HepG2 (cell line): ENCODE results near the gene TEF. TPM values are rescaled to one million over a fixed set of nuclear protein-coding genes. Genes with fewer than 3 reads are reported as not detected.
A peak's percentile ranks its signal among the peaks of the same experiment; 100 is the strongest.

Experiments used
- GATAD1 ChIP-seq: IDR thresholded peaks from 2 replicates; pipeline ENCODE4 v1.6.1; 2016; ENCODE audit warnings: missing genetic modification reagents, missing compliant biosample characterization
- PPARG ChIP-seq: conservative IDR thresholded peaks from 2 replicates; pipeline ENCODE4 v1.6.1; 2016; ENCODE audit warnings: missing biosample characterization, missing genetic modification reagents
- RFX5 ChIP-seq: IDR thresholded peaks from 2 replicates; pipeline ENCODE4 v1.6.1; 2011; ENCODE audit warnings: low read depth, low read length, improper control_type of control experiment
- TP53 ChIP-seq: sonication (generic); formaldehyde crosslinking; conservative IDR thresholded peaks from 2 replicates; pipeline ENCODE4 v1.4.0; 2020; ENCODE audit warnings: missing genetic modification reagents
- U2AF1 ChIP-seq: fragments of 200-400 bp; formaldehyde crosslinking; optimal IDR thresholded peaks from 2 replicates; pipeline ENCODE3; 2017; ENCODE audit warnings: mild to moderate bottlenecking, low read depth, low read length
- ZBTB8A ChIP-seq: sonication (generic); formaldehyde crosslinking; IDR thresholded peaks from 2 replicates; pipeline ENCODE4 v1.4.0; 2020; ENCODE audit warnings: mild to moderate bottlenecking, low read depth, missing genetic modification reagents, borderline replicate concordance
- ZMYM4 ChIP-seq: sonication (generic); formaldehyde crosslinking; IDR thresholded peaks from 2 replicates; pipeline ENCODE4 v1.8.1; 2023; ENCODE audit warnings: mild to moderate bottlenecking, missing genetic modification reagents
- ZNF101 ChIP-seq: sonication (generic); formaldehyde crosslinking; IDR thresholded peaks from 2 replicates; pipeline ENCODE4 v1.4.0; 2020; ENCODE audit warnings: mild to moderate bottlenecking, low read depth, missing genetic modification reagents, borderline replicate concordance
- ZNF614 ChIP-seq: IDR thresholded peaks from 2 replicates; pipeline ENCODE4 v1.6.1; 2018; ENCODE audit warnings: missing biosample characterization, missing genetic modification reagents, inconsistent platforms, borderline replicate concordance
- polyA plus RNA-seq, 8 experiments: library from polyadenylated mRNA; depleted of rRNA in 3 of 8; stranded (reverse) in 7 of 8; unstranded in 1 of 8; fragments of >200 nt; fragmentation: Illumina TruSeq in 4 of 8; extraction: Trizol in 4 of 8; gene quantifications; 2 replicates each; pipeline versions ENCODE4 v1.2.1 to v1.2.3, GENCODE V29; 2011 to 2016; ENCODE audit warnings: low read depth in 4 of 8, missing spikeins in 1 of 8, mixed read lengths in 1 of 8; ENCODE audit not compliant: insufficient read depth in 1 of 8
- total RNA-seq, 5 experiments: library from RNA; depleted of rRNA; stranded (reverse); fragments of >200 nt; fragmentation: Illumina TruSeq; extraction: Trizol; gene quantifications; 2 replicates each; pipeline ENCODE4 v1.2.3, GENCODE V29; 2016; ENCODE audit warnings: low read depth in 1 of 5
- TF ChIP-seq, protein P1 (sequence below): sonication (generic); formaldehyde crosslinking; IDR thresholded peaks from 2 replicates; pipeline ENCODE4 v1.4.0; 2020; ENCODE audit warnings: missing genetic modification reagents, borderline replicate concordance
- TF ChIP-seq, protein P2 (sequence below): IDR thresholded peaks from 2 replicates; pipeline ENCODE4 v1.6.1; 2012; ENCODE audit warnings: low read depth, low read length, improper control_type of control experiment
- TF ChIP-seq, protein P3 (sequence below): sonication (generic); formaldehyde crosslinking; IDR thresholded peaks from 2 replicates; pipeline ENCODE4 v1.5.1; 2020; ENCODE audit warnings: mild to moderate bottlenecking, missing genetic modification reagents, moderate library complexity
- TF ChIP-seq, protein P4 (sequence below): sonication (generic); formaldehyde crosslinking; IDR thresholded peaks from 2 replicates; pipeline ENCODE4 v1.5.0; 2020; ENCODE audit warnings: mild to moderate bottlenecking, missing genetic modification reagents
- TF ChIP-seq, protein P5 (sequence below): sonication (generic); formaldehyde crosslinking; IDR thresholded peaks from 2 replicates; pipeline ENCODE4 v1.8.0; 2022; ENCODE audit warnings: mild to moderate bottlenecking, missing genetic modification reagents

Gene TEF
- total and polyA plus RNA-seq, 2 of the 13 experiments (the other 11 are each of a cell fraction or from before 2014, with no cell fraction given) = 7.6 to 11.2 TPM

DNA sequence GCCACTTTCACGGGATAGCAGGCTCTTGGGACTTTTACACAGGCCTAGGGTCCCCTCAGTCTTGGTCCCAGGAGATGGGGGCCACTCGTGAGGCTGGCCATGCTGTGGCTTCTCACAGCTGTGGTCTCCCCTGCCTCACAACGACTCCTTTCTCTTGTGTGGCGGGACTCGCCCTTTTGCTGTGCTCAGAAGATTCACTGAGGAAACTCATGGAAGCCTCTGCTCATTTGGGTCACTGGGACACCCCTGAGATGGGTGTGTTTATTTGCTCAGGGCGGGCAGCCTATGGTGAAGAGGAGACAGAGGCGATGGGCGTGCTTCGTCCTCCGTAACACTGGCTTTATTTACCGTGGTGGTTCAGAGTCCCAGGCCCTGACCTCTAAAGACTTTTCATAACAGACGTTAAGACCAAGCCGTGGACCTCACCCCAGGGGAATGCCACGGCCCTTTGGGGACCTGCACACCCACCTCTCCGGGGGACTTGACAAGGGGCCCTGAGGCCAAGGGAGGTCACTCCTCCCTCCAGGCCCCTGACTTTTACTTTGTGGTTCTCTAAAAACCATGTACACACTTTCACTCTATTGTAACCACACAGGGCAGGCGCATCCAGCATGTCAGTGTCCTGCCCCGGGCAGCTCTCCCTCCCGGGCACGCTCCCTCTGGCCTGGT, 15.5 kb downstream of the TEF start (continued):
- TF ChIP-seq, protein P1, sequence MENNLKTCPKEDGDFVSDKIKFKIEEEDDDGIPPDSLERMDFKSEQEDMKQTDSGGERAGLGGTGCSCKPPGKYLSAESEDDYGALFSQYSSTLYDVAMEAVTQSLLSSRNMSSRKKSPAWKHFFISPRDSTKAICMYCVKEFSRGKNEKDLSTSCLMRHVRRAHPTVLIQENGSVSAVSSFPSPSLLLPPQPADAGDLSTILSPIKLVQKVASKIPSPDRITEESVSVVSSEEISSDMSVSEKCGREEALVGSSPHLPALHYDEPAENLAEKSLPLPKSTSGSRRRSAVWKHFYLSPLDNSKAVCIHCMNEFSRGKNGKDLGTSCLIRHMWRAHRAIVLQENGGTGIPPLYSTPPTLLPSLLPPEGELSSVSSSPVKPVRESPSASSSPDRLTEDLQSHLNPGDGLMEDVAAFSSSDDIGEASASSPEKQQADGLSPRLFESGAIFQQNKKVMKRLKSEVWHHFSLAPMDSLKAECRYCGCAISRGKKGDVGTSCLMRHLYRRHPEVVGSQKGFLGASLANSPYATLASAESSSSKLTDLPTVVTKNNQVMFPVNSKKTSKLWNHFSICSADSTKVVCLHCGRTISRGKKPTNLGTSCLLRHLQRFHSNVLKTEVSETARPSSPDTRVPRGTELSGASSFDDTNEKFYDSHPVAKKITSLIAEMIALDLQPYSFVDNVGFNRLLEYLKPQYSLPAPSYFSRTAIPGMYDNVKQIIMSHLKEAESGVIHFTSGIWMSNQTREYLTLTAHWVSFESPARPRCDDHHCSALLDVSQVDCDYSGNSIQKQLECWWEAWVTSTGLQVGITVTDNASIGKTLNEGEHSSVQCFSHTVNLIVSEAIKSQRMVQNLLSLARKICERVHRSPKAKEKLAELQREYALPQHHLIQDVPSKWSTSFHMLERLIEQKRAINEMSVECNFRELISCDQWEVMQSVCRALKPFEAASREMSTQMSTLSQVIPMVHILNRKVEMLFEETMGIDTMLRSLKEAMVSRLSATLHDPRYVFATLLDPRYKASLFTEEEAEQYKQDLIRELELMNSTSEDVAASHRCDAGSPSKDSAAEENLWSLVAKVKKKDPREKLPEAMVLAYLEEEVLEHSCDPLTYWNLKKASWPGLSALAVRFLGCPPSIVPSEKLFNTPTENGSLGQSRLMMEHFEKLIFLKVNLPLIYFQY (CRISPR knock-in tag) = peak; percentile 39; the same call in 1 of the 2 replicates
- TF ChIP-seq ZNF101 (CRISPR knock-in tag) (no peak), ZNF614 (CRISPR knock-in tag) (peak; percentile 46; the same call in 1 of the 2 replicates), PPARG (peak; percentile 65; the same call in 1 of the 2 replicates), GATAD1 (peak; percentile 8; the same call in 1 of the 2 replicates), ZMYM4 (CRISPR knock-in tag) (peak; percentile 37; the same call in 1 of the 2 replicates), U2AF1 (no peak), TP53 (CRISPR knock-in tag) (no peak), ZBTB8A (CRISPR knock-in tag) (no peak), RFX5 (no peak)
- TF ChIP-seq, protein P2, sequence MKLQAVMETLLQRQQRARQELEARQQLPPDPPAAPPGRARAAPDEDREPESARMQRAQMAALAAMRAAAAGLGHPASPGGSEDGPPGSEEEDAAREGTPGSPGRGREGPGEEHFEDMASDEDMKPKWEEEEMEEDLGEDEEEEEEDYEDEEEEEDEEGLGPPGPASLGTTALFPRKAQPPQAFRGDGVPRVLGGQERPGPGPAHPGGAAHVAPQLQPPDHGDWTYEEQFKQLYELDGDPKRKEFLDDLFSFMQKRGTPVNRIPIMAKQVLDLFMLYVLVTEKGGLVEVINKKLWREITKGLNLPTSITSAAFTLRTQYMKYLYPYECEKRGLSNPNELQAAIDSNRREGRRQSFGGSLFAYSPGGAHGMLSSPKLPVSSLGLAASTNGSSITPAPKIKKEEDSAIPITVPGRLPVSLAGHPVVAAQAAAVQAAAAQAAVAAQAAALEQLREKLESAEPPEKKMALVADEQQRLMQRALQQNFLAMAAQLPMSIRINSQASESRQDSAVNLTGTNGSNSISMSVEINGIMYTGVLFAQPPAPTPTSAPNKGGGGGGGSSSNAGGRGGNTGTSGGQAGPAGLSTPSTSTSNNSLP = no peak
- TF ChIP-seq, protein P3, sequence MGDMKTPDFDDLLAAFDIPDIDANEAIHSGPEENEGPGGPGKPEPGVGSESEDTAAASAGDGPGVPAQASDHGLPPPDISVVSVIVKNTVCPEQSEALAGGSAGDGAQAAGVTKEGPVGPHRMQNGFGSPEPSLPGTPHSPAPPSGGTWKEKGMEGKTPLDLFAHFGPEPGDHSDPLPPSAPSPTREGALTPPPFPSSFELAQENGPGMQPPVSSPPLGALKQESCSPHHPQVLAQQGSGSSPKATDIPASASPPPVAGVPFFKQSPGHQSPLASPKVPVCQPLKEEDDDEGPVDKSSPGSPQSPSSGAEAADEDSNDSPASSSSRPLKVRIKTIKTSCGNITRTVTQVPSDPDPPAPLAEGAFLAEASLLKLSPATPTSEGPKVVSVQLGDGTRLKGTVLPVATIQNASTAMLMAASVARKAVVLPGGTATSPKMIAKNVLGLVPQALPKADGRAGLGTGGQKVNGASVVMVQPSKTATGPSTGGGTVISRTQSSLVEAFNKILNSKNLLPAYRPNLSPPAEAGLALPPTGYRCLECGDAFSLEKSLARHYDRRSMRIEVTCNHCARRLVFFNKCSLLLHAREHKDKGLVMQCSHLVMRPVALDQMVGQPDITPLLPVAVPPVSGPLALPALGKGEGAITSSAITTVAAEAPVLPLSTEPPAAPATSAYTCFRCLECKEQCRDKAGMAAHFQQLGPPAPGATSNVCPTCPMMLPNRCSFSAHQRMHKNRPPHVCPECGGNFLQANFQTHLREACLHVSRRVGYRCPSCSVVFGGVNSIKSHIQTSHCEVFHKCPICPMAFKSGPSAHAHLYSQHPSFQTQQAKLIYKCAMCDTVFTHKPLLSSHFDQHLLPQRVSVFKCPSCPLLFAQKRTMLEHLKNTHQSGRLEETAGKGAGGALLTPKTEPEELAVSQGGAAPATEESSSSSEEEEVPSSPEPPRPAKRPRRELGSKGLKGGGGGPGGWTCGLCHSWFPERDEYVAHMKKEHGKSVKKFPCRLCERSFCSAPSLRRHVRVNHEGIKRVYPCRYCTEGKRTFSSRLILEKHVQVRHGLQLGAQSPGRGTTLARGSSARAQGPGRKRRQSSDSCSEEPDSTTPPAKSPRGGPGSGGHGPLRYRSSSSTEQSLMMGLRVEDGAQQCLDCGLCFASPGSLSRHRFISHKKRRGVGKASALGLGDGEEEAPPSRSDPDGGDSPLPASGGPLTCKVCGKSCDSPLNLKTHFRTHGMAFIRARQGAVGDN = peak; percentile 83
- TF ChIP-seq, protein P4, sequence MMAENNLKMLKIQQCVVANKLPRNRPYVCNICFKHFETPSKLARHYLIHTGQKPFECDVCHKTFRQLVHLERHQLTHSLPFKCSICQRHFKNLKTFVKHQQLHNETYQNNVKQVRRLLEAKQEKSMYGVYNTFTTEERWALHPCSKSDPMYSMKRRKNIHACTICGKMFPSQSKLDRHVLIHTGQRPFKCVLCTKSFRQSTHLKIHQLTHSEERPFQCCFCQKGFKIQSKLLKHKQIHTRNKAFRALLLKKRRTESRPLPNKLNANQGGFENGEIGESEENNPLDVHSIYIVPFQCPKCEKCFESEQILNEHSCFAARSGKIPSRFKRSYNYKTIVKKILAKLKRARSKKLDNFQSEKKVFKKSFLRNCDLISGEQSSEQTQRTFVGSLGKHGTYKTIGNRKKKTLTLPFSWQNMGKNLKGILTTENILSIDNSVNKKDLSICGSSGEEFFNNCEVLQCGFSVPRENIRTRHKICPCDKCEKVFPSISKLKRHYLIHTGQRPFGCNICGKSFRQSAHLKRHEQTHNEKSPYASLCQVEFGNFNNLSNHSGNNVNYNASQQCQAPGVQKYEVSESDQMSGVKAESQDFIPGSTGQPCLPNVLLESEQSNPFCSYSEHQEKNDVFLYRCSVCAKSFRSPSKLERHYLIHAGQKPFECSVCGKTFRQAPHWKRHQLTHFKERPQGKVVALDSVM (CRISPR knock-in tag) = peak; percentile 21; the same call in 1 of the 2 replicates
- TF ChIP-seq, protein P5, sequence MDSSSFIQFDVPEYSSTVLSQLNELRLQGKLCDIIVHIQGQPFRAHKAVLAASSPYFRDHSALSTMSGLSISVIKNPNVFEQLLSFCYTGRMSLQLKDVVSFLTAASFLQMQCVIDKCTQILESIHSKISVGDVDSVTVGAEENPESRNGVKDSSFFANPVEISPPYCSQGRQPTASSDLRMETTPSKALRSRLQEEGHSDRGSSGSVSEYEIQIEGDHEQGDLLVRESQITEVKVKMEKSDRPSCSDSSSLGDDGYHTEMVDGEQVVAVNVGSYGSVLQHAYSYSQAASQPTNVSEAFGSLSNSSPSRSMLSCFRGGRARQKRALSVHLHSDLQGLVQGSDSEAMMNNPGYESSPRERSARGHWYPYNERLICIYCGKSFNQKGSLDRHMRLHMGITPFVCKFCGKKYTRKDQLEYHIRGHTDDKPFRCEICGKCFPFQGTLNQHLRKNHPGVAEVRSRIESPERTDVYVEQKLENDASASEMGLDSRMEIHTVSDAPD (CRISPR knock-in tag) = no peak
